LHCN-M2 (cell line): Measurements from ENCODE around the gene OFD1. TPM values are rescaled to one million over a fixed set of nuclear protein-coding genes. Genes with fewer than 3 reads are reported as not detected.

ENCODE experiments used
- DNase-seq: peaks from one replicate; pipeline ENCODE4 v3.0.0-alpha.2; 2012; ENCODE audit warnings: low read depth
- polyA plus RNA-seq: library from polyadenylated mRNA; unstranded; fragments of >200 nt; gene quantifications from one replicate; pipeline ENCODE4 v1.2.1, GENCODE V29; 2012; ENCODE audit warnings: missing spikeins
- total RNA-seq: library from RNA; depleted of rRNA; stranded (reverse); fragments of >200 nt; gene quantifications from 2 replicates; pipeline ENCODE4 v1.2.3, GENCODE V29; 2014; rRNA removed

OFD1 gene, protein sequence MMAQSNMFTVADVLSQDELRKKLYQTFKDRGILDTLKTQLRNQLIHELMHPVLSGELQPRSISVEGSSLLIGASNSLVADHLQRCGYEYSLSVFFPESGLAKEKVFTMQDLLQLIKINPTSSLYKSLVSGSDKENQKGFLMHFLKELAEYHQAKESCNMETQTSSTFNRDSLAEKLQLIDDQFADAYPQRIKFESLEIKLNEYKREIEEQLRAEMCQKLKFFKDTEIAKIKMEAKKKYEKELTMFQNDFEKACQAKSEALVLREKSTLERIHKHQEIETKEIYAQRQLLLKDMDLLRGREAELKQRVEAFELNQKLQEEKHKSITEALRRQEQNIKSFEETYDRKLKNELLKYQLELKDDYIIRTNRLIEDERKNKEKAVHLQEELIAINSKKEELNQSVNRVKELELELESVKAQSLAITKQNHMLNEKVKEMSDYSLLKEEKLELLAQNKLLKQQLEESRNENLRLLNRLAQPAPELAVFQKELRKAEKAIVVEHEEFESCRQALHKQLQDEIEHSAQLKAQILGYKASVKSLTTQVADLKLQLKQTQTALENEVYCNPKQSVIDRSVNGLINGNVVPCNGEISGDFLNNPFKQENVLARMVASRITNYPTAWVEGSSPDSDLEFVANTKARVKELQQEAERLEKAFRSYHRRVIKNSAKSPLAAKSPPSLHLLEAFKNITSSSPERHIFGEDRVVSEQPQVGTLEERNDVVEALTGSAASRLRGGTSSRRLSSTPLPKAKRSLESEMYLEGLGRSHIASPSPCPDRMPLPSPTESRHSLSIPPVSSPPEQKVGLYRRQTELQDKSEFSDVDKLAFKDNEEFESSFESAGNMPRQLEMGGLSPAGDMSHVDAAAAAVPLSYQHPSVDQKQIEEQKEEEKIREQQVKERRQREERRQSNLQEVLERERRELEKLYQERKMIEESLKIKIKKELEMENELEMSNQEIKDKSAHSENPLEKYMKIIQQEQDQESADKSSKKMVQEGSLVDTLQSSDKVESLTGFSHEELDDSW
- total RNA-seq, result 5.8 and 7.3 TPM in 2 replicates
- polyA plus RNA-seq, result 3.1 TPM

DNA sequence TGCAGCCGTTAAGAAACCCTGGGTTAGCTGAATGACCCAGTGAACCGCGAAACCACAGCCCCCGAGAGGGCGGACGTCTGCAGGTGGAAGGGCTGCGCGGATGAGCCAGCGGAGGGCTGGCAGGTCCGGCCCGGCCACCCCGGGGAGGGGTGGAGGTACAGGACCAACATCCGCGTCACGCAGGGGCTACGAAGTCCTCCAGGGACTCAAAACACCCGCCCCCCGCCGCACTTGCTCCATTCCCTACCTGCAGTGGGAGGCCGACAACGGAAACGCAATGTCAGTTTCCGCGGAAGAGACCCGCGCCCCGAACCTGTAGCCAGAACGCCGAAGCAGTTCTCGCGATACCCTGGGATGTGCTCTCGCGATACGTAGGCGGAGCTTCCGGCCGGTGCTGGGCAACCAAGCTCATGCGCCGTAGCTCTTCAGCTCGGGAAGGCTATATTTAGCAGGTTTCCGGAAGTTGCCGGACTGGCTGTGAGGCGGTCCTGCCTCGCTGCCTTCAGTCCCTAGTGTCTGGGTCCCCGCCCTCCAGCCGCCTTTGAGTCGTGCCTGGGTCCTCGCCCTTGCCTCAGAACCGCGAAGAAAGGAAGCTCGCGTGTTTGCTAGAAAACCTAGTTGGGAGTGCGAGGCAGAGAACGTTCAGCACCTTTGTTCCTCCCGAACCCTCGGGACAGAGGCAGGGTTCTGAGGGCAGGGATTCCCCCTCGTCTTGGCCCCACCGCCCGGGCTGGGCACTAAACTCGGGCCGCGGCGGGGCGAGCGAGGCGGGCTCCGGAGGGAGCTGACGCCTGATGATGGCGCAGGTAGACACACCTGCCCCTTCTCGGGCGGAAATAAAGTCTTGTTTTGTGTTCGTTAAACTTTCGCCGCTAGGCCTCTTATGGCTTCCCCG, at the start of gene OFD1, which contains the start of gene TRAPPC2:
TSS of gene OFD1 (plus strand) at position 471 of the 895 bp plus-strand sequence. CDS start at position 795, 324 bp downstream.
TSS of gene TRAPPC2 (minus strand) at position 343 of the 895 bp plus-strand sequence. CDS start 14,657 bp downstream, outside the sequence.
- peak; percentile 88 for DNase-seq

DNA sequence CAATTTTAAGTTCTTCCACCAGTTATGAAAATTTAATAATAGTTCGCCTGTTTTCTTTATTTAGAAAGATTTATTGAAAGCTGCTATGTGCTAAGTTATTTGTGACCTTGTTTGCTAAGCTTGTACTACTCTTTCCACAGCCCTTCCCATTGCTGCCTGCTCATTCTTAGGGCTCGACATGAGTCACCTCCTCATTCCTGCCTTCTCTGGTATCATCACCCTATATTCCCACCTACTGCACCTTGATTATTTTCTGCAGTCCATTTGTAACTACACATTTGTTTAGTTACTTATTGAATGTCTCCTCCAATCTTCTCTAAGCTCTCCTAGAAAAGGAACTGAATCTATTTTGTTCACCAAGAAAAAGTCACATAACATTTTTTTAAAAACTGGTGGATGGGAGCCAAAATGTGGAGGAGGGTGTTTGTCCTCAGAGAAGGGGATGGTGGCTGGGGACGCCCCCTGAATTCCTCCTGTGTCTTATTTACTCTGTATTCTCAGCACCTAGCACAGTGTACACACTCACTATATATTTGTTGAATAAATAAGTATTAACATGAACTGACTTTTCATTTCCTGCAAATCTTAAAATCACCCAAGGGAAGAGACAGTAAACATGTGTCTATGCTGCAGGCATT, 49.3 kb upstream of the OFD1 start:
- DNase-seq, result peak; percentile 34

DNA sequence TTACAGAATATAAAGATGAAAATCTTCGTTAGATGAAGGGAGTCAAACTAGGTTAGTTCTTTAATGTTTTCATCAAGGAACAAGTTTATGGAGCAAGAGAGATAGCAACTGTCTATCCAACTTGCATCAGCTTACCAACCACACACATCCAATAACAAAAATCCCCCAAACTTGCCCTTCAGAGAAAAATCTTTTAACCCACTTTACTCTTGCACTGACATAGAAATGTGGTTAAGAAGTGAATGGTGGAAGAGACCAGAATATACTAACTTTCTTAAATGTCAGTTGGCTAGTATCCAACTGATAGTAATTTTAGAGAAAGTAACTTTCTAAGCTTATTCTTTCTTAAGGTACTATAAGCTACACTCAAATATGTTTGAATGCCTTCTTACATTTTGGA, 47.3 kb upstream of the OFD1 start:
- DNase-seq, result no peak

DNA sequence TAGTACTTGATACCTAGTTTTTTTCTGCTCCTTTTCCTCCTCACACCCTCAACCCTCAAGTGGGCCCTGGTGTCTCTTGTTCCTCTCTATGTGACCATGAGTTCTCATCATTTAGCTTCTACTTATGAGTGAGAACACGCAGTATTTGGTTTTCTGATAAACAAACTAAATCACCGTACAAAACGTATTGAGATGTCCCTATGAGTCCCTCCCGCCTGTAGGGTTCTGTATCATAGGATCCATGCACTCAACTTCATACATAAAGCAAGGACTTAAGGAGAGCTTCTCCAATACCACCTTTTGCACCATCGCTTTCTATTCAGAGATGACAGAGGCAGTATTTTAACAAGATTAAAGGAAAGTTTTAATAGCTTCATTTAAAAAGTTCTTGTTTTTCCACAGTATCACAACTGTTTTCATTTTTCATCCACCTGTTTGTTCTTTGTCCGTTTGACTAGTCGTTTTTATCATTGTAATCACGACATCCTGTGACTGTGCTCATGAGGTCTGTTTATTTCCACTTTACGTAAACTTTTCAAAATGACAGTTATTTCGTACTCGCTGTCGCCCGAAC, 46.1 kb upstream of the OFD1 start:
- DNase-seq, result no peak

DNA sequence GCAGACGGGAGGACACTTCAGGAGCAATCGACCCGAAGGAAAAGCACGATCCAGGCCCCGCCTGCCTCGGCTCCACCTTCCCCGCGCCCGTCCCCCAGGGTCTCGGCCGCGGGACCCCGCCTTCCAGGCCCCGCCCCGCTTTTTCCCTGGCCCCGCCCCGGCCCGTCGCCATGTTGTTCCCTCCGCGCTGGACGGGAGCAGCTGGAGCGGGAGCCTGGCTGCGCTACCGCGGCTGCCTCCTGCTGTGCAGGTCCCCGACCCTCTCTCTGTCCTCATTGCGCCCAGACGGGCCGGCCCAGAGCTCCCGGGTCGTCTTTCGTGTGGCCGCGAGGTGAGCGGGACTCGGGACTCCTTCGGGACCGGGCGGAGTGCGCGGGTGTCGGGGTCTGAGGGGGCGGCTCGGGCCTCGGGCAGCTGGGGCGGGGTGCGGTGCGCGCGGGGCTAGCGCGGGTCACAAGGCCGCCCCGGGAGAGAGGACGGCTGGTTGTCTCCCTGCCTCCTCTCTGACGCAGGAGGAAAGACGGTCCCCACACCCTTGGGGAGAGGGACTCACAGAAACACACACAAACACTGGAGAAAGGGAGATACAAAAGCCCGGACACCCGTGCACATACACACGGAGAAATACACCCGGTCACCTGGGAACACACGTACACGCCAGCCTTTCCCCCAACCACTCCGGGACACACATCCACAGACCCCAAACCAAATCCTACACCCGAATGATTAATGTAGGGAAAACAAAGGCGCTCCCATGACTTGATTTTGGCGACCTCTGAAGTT, 45.4 kb upstream of the OFD1 start, which contains the start of gene RAB9A:
TSS of gene RAB9A (plus strand) at position 171 of the 783 bp plus-strand sequence. CDS start 19,619 bp downstream, outside the sequence.
- DNase-seq, result peak; percentile 68

DNA sequence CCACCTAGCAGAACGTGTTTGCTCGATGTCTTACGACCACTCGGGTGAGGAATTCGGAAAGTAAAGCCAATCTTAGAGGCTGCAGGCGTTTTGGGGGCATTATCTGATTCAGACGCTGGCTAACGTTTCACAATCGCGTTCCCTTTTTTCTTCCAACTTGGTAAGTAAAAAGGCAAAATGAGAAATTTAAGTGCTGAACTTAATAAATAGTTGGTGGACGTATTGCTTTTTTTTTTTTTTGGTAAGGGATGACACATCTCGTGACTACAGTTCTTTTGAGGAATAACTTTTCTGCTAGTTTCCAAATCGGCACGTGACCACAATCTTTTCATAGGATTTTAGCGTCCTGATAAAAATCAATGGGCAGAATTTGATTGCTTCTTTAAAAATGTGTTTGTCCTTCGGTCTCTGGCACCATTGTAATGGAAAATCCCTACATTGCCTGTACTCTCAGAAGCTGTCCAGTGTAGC, 44.8 kb upstream of the OFD1 start:
- DNase-seq, result no peak

DNA sequence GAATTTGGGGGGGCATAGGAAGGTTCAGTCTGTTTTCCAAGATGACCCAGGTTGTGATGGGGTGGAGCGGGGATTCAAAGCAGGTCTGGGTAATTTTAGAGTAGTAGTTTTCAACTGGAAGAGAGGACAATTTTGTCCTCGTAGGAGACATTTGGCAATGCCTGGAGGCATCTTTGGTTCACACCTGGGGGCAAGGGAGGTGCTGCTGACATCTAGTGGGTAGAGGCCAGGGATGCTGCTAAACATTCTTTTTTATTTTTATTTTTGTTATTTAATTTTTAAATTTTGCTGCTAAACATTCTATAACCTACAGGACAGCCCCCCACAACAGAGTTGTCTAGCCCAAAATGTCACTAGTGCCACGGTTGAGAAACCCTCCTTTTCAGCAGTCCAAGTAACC, 43.7 kb upstream of the OFD1 start:
- no peak for DNase-seq

DNA sequence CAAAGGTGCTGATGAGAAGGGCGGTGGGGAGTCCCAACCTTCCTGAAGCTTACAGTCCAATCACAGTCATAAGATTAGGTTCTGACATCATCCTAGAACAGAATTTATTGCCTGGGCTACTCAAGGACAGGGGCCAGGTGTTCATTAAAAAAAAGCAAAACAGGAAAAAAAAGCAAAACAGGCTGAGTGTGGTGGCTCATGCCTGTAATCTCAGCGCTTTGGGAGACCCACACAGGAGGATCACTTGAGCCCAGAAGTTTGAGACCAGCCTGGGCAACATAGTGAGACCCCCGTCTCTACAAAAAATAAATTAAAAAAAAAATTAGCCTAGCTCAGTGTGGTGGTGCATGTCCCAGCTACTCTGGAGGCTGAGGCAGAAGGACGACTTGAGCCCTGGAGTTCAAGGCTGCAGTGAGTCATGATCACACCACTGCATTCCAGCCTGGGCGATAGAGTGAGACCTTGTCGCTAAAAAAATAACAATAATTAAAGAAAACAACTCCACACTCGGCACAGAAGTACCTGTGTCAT, 42.6 kb upstream of the OFD1 start:
- DNase-seq, result no peak

DNA sequence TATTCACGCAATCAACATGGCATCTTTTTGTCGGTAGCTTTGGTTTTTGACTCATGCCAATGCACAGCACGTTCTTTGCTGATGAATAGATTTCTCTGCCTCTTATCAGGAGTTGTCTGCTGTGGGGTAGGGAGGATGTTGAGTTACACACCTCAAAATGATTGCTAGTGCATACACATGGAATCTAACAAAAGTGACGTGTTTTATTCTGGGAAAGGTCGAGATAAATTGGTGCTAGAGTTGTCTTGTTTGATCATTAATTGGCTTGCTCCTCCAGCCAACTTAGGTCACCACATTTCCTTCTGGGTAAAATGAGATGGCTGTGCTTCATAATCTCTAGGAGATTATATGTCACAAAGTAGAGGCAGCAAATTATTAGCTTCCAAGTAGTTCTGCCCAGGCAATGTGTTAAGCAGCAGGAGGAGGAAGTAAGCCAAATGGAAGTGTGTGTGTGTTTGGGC, 41.7 kb upstream of the OFD1 start:
- no peak for DNase-seq

DNA sequence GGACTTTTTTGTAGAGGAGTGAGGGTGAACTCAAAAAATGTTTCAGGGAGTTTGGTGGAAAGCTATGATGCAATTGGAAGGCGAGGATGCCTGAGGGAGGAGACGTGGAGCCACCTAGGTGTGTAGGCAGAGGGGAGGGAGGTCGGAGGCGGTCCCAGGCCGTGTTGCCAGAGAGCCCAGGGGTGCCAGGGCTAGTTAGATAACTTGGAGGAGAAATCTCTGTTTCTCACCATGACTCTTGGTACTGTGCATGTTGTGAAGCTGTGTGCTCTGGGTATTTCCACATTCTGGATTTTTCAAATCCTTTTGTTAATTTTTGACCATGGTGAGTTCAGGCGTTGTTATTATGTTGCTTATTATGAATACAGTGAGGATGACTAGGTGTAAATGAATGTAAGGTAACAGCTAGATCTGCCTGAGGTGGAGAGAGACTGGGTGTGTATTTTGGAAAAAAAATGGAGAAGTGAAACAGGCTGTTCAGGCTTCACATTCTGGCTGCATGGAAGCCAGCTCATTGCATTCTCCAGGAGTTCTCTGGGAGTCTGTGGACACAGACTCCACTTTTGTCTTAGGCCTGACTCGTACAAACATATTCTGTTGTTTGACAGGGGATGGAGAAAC, 41.1 kb upstream of the OFD1 start:
- no peak for DNase-seq

DNA sequence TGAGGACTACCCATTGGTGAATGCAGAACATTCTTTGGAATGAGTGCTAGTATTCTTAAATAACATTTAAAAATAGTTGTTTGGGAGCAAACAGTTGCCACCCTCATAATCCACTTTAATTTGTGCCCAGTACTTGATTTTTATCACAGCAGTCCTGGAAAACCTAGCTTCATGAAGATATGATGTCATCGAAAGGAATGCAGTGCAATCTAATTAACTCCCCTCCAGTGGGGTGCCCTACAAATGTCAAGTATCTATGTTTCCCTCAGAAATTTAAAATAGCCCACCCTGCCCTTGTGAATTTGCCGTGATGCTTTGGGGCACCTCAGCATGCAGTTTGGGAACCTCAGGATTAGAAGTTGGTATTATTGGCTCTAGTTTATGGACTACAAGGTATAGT, 40.2 kb upstream of the OFD1 start:
- no peak for DNase-seq

DNA sequence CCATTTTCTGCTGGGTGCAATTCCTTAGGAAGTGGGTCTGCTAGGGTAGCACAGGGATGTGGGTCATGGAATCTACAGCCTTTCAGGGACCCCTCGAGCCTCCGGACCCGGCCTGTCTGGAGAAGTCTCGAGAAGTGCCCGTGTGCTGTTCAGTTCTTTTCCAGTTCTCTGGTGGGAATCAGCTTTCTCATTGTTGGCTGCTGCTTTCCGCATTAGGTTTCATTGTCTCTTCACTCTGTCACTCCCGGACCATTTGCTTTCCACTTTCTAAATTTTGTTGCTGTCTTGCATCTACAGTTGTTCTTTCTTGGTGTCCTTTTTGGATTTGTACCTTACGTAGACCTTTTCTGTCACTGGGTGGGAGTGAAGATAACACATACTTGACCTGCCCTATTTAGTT, 39.6 kb upstream of the OFD1 start:
- no peak for DNase-seq

DNA sequence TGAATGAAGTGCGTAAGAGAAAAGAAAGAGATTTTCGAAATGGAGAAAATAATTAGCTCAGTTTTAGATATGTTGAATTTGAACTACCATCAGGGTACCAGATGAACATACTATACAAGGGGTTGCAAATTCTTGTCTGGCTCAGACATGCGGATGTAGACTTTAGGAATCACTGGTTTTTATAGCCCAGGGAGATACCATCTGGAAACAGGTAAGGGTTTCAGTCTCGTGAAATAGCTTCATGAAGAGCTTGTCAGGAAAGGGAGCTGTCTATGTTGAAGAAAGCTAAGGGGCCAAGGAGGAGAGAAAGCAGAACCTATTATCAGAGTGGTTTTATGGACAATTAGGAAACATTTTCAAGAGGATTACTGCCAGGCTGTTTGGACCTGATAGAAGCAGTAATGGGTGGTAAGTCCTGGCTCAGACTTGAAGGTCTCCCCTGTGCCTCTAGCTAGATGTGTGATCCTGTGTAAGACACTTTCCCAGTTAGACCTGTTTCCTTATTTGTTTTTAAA, 38.9 kb upstream of the OFD1 start:
- DNase-seq, result no peak

DNA sequence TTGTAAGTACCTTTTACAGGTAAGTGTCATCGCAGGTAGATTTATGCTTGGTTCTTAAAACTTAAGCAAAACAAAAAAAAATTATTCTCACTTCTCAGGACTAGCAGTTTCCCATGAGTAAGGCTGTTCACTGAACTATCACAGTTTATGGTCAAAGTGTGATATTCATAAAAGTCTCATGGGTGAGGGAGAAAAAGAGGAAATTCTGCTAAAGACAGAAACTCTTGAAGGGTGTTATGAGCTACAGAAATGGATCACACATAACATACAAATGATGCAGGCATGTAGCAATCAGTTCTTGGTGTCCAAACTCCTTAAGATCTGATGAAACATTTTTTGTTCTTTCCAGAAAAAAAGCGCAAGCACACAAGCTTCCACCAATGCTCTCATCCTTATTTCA, 37.1 kb upstream of the OFD1 start:
- DNase-seq, result no peak

DNA sequence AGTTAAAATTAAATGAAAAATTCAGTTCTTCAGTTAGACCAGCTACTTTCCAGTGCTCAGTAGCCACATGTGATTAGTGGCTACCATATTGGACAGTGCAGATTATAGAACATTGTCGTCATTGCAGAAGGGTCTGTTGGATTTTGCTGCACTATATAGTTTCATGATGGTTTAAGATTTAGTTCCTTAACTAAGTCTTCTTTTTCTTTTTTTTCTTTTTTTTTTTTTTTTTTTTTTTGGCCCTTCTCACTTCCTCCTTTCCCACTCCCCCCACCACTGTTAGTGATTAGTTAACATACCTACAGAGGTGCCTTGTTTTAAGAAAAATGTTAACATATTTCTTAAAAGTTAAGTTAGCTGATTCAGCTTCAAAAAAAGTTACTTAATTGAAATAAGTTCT, 36.6 kb upstream of the OFD1 start:
- DNase-seq, result no peak

DNA sequence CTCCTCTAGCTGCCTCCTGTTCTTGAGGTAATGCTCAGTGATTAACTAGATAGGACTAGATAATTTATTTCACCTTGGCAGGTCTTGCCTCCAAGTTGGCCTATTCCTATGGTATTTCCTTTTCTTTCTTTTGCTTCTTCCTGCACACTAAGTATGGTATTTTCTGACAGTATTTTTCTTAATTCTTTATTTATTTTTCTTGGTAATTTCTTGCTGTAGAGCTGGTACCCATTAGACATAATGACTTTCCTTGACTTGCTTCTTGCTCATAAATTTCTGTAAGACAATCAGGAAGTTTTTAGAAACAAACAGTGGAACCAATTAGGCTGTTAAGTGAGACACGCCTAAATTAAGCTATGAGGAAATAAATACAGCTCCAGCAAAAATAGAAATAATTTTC, 36.1 kb upstream of the OFD1 start:
- DNase-seq, result no peak

DNA sequence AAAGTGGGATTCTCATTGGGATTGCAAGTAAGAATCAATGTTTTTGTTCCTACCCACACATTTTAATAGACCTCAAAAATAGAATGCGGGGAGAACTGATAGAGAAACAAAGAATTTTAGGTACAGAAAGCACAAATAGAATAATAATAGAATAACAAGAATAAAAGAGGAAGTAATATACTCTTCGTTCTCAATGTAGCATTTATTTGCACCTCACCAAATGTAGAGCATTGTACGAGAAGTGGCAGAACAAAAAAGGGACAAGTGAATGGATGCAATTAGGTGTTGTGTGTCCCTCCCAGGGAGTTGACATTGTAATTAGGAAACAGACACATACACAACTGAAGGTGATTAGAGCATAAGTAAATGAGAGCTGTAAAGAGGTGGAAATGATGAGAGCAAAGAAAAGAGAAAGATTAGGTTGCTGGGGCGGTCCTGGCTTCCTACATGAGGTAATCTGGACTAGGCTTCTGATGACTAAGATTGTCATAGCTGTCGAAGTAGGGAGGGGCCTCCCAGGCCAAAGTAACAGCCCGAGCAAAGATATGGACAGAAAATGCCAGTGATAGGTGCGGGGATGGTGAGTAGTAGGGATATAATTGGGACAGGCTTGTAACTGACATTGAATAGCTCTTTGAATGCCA, 35.2 kb upstream of the OFD1 start:
- DNase-seq, result peak; percentile 18

DNA sequence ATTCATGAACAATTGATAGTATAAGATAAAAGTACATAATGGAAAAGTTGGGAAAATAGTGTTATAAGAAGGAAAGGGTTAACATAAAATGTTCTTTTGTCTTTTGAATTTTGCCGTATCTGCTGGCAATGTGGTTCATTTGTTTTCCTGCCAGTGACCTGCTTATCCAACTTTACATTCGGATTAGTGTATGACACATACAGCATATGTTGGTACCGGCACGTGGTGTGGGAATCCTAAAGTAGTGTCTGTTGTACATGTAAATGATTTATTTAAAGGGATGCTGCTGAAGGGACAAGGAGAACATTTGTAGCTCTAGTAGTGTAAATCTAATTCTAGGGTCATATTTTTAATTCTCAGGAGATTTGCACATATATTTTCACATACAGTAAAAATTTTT, 34.2 kb upstream of the OFD1 start:
- no peak for DNase-seq
